Measurements from ENCODE around the gene TEKT1.

DNA sequence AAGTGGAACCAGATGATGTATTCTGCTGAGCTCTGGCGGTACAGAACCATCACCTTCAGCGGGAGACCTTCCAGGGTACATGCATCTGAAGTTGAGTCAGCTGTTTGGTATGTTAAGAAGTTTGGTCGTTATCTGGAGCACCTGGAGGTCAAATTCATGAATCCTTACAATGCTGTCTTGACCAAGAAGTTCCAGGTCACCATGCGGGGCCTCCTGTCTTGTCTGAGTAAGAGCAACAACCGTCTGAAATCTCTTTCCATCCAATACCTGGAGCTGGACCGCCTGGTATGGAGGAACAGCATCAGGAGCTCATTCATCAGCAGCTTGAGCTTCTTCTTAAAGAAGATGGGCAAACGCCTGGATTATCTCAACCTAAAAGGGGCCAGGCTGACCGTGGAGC is 51.5 kb downstream of the TEKT1 start:
- TF ChIP-seq, protein P1, sequence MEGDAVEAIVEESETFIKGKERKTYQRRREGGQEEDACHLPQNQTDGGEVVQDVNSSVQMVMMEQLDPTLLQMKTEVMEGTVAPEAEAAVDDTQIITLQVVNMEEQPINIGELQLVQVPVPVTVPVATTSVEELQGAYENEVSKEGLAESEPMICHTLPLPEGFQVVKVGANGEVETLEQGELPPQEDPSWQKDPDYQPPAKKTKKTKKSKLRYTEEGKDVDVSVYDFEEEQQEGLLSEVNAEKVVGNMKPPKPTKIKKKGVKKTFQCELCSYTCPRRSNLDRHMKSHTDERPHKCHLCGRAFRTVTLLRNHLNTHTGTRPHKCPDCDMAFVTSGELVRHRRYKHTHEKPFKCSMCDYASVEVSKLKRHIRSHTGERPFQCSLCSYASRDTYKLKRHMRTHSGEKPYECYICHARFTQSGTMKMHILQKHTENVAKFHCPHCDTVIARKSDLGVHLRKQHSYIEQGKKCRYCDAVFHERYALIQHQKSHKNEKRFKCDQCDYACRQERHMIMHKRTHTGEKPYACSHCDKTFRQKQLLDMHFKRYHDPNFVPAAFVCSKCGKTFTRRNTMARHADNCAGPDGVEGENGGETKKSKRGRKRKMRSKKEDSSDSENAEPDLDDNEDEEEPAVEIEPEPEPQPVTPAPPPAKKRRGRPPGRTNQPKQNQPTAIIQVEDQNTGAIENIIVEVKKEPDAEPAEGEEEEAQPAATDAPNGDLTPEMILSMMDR (IDR thresholded peaks at IDR 0.05; ENCODE audit: low read length), result no peak
- TF ChIP-seq EZH2 (optimal IDR thresholded peaks at IDR 0.05; ENCODE audit: low read depth, low read length) (no peak), EZH2phosphoT487 (IDR thresholded peaks at IDR 0.05; ENCODE audit: low read length) (no peak)
